G401.6 (cell line): Measurements from ENCODE around the gene FKBP4.
A peak's percentile ranks its signal among the peaks of the same experiment; 100 is the strongest.

Experiments
- FAIRE-seq: peaks from 2 replicates; lab custom pipeline; 2012; peaks lifted over from hg19 to GRCh38; lab: Jason Lieb, UNC

FKBP4 gene

GRCh38 chr12:2813214-2814185 lies 18.7 kb downstream of the FKBP4 start:
- FAIRE-seq, result peak; percentile 50

DNA sequence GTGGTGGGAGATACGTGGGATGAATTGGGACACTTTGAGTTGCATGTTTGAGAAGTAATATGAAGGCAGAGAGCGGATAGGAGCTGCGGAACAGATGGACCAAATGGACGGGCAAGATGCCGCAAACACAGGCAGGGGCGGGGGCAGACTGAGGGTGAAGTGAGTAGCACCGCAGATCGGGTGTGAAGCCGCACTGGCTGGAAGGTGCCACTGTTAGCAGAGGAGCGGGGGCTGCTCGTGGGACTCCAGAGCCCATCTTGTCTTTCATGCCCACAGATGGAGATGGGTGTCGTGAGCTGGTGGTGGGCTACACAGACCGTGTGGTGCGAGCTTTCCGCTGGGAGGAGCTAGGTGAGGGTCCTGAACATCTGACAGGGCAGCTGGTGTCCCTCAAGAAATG lies 25.0 kb downstream of the FKBP4 start:
- FAIRE-seq, result no peak

GRCh38 chr12:2820432-2820831 lies 25.7 kb downstream of the FKBP4 start:
- no peak for FAIRE-seq

- no peak for FAIRE-seq
These were observed 28.7 kb downstream of the FKBP4 start for GRCh38 chr12:2823483-2823882.

- no peak for FAIRE-seq
These were observed 29.8 kb downstream of the FKBP4 start for GRCh38 chr12:2824541-2824940.

DNA sequence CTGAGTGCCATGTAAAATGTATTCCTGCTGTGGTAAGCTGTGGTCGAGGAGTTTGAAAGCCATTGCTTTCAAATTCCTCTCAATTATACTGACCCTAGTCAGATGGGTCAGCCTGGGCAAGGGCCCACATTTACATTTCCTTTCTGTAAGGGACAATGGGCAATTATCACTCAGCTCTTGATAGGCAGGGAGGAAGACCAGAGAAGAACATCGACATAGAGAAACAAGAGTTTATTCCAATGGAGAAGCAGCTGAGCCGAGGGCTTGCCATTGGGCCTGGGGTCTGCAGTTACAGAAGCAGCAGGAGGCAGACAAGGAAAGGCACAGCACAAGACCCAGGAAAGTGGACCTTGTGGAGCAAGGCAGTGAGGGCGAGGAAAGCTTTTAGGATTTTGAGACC lies 30.4 kb downstream of the FKBP4 start:
- FAIRE-seq, result no peak

DNA sequence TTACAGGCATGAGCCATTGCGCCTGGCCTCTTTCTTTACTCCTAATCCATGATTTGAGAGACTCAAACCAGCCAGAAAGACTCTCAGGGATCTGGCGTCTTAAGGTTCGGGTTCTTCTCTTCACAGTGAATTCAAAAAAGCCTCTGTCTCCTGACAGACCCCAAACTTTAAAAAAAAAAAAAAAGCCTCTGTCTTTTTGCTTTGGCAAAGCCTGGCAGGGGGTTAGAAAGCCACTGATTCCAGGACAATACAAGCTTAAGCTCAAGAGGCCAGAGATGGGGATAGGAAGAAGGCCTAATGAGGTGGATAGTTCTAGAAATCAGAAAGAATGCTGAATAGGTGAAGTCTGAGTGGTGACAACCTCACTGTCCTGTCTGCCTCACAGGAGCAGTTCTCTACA lies 31.3 kb downstream of the FKBP4 start:
- no peak for FAIRE-seq

DNA sequence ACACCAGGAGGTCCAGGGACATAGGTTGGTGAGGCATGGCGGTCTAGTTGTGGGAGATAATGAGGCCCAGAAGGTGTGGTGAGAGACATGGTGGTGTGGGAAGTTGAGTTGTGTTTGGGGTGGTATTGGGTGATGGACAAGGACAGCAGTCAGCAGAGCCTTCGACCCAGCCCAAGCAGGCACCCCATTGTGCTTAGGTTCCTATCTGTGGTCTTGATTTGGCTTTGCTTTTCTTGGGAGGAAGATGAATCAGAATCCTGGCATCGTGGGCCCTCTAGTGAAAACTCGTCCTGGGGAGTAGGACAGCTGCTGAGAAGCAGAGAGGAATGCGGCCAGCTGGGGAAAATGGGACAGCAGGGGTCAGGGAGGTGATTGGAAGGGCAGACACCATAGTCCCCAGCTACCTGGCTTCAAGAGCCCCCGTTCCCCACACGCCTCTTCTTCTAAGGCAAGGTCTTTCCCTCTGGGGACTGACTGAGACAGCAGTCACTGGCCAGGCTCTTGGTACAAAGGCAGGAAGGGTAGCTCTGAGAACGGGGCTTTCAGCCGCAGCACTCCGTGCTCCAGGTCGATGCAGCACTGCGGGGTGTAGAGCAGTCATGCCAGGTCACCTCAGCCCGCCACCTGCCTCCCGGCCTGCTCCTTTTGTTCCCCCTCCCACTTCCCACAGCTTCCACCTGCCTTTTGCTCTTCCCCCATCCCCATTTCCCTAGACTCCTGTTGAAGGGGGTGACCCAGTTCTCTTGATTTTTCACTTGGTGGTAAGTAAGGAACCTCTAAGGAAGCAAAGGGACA lies 32.1 kb downstream of the FKBP4 start:
- FAIRE-seq, result no peak

DNA sequence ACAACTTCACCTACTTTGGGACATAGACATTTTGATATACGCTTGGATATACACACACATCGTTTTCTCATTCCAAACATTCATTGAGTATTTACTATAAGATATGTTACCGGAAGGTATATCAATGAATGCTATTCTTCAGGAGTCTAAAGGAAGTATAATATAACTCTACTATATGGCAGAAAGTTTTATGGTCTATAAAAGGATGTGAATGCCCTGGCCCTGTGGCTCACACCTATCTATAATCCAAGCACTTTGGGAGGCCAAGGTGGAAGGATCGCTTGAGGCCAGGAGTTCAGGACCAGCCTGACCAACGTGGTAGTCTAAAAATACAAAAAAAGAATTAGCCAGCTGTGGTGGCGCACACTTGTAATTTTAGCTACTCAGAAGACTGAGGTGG lies 34.5 kb downstream of the FKBP4 start:
- FAIRE-seq, result no peak

GRCh38 chr12:2832550-2833127 lies 37.9 kb downstream of the FKBP4 start:
- FAIRE-seq, result no peak

DNA sequence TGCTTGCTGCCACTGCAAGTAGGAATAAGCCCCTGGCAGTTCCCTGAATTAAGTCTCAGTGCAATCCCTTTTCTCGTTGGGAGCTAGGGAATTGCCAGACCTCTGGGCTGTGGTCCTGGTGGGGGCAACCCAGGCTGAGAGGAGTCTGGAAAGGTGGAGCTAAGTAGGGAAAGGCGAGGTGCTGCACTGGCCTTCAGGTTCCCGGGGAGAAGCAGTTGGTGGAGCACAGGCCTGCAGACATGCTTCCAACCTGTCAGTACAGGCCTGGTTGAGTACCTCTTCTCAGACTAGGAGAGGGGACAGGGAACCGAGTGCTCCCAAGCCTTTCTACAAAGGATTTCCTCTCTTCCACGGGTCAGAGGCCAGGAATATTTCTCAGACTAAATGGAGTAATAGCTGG lies 38.6 kb downstream of the FKBP4 start:
- no peak for FAIRE-seq

DNA sequence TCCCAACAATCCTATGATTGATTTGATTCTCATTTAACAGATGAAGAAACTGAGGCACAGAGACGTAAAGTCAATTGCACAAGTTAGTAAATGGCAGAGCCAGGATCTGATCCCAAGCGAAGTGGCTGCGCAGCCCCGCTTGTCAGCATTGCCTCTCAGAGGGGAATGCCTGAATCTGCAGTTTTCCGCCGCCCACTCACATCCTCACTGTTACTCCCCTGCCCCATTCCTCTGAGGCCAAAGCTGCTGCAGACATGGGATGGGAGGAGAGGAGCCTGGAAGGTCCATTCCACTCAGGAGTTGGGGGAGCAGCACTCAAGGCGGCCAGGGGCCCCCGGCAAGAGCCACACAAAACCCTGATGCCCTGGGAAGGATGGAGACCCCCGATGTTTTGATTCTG lies 39.0 kb downstream of the FKBP4 start:
- FAIRE-seq, result no peak

GRCh38 chr12:2834581-2835491 lies 40.1 kb downstream of the FKBP4 start, which contains the start of gene NRIP2:
TSS of gene NRIP2 (minus strand) at chr12:2835035. CDS start at chr12:2834983, 52 bp downstream.
- FAIRE-seq, result no peak

- FAIRE-seq, result no peak
These were observed 41.1 kb downstream of the FKBP4 start for GRCh38 chr12:2835691-2836403.

DNA sequence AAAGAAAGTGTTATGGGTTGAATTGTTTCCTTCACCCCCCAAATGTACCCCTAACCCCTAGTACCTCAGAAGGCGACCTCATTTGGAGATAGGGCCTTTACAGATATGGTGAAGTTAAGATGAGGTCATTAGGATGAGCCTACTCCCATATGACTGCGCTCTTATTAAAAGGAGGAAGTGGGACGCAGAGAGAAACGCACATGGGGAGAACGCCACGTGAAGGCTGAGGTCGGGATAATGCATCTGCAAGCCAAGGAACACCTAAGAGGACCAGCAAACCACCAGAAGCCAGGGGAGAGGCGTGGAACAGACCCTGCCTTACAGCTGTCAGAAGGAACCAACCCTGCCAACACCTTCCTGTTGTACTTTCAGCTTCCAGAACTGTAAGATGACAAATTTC lies 41.8 kb downstream of the FKBP4 start:
- FAIRE-seq, result no peak

GRCh38 chr12:2841056-2841650 lies 46.4 kb downstream of the FKBP4 start:
- no peak for FAIRE-seq

- no peak for FAIRE-seq
These were observed 48.2 kb downstream of the FKBP4 start for GRCh38 chr12:2842948-2843347.

DNA sequence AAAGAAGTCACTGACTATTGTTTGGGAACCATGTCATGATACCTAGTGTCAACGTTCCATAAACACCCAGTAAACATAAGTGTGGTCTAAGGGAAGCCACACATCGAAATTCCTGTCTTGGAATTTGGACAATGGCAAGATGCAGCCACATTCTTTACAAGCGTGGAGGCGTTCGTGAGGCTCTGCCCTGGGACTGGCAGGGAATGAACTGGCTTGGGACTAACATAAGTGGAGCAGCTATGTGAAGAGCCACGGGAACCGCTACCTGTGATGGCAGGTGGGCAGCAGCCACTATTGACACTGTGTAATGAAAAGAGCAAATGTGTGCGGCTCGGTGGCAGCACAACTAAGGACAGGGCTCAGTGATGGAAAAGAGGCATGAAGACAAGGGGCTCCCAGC lies 50.0 kb downstream of the FKBP4 start:
- no peak for FAIRE-seq

DNA sequence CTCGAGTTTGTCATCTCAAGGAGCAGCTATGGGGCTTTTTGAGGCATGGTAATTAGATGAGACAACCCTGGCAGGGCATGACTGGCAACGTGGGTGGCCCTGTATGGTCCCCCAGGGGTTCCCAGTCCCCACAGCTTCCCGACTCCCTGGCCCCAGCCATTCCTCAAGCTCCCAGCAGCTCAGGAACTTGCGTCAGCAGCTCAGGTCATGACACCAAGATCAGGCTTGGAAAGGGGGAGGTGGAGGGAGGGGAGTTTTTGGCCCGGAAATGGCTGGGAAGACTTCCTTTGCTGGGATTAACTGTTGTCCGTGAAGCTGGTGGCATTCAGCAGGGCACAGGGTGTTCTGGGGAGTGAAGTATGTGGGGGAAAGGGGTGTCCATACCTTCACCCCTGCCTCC lies 50.5 kb downstream of the FKBP4 start:
- FAIRE-seq, result no peak

DNA sequence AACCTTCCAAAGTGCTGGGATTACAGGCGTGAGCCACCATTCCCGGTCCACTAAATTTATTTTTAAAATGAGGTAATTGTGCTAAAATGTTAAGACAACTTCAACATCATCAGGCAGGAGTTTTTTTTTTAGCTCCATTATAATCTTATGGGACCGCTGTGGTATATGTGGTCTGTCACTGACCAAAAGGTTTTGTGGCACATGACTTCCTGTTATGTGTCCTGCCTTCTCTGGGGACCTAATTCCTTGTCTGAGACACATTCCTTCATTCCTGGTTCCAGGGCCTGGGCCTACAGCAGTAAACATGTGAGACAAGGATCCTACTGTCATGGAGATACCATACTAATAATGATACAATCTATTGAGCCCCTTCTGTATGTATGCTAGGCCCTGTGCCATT lies 57.2 kb downstream of the FKBP4 start:
- FAIRE-seq, result no peak

- peak; percentile 95 for FAIRE-seq
These were observed 58.9 kb downstream of the FKBP4 start for GRCh38 chr12:2853626-2854025.
